Measurements from ENCODE around the gene CCL11. TPM values are rescaled to one million over a fixed set of nuclear protein-coding genes. Genes with fewer than 3 reads are reported as not detected.
A peak's percentile ranks its signal among the peaks of the same experiment; 100 is the strongest.

Gene CCL11
- total and polyA plus RNA-seq, 8 donors: 2.0 to 80.0 (median 3.4) TPM; not detected in 2

DNA sequence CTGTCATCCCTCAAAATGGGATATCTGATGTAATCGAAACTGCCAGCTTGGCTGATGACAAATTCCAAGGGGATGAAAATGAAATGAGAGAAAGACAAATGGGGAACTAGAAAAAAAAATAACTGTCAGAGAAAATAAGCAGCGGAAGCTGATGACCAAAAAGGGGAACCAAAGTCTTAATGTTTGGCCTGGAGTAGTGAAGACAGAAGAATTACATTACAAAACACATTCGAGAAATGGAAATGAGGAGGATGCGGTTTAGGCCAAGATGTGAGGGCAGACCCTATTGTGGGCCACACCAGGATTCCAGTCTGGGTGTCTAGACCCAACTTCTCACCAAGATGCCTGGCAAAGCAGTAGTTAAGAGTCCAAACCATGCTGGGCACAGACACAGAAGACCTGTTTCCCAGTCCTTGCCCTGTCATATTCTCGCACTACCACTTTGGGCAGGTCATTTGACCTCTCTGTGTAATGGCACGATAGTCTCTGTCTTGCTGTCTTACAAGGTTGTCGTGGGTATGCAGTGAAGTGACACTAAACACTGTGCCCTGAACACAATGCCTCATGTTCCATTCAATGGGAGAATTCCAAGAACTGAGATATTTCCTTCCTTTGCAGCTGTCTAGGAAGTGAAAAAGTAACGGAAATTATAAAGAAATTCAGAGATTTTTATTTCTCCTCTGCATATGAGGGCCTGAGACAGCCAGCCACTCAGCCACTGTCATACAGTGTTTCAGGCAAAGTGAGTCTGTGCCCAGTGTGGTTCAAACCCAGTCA lies 42.8 kb upstream of the CCL11 start:
- Histone ChIP-seq H3K9me3 (no peaks in the 10 kb centered on the region), H3K27ac (peak overlapping the region in 3 of 5 donors; percentile 20 to 80 (median 74)), H3K27me3 (no peaks in the 10 kb centered on the region), H3K4me3 (no peak overlapping the region), H3K36me3 (no peaks in the 10 kb centered on the region), H3K4me1 (peaks cover under 1 to 70% (median 18%) of the 10 kb centered on the region in 4 donors)
- intact Hi-C loops (cut with DNase I; ENCODE audit: low total_unique reads): no loop called here
- peak in 1 of 2 donors; percentile 29 for DNase-seq
- no peak for TF ChIP-seq POLR2AphosphoS5 (IDR thresholded peaks at IDR 0.05)
- TF ChIP-seq EP300 (IDR thresholded peaks at IDR 0.05): no peak
- TF ChIP-seq POLR2A (IDR thresholded peaks at IDR 0.05): no peak
- WGBS, 5 donors: 61 to 76% (median 71%) methylated on average over 8 of the region's 8 CpGs

DNA sequence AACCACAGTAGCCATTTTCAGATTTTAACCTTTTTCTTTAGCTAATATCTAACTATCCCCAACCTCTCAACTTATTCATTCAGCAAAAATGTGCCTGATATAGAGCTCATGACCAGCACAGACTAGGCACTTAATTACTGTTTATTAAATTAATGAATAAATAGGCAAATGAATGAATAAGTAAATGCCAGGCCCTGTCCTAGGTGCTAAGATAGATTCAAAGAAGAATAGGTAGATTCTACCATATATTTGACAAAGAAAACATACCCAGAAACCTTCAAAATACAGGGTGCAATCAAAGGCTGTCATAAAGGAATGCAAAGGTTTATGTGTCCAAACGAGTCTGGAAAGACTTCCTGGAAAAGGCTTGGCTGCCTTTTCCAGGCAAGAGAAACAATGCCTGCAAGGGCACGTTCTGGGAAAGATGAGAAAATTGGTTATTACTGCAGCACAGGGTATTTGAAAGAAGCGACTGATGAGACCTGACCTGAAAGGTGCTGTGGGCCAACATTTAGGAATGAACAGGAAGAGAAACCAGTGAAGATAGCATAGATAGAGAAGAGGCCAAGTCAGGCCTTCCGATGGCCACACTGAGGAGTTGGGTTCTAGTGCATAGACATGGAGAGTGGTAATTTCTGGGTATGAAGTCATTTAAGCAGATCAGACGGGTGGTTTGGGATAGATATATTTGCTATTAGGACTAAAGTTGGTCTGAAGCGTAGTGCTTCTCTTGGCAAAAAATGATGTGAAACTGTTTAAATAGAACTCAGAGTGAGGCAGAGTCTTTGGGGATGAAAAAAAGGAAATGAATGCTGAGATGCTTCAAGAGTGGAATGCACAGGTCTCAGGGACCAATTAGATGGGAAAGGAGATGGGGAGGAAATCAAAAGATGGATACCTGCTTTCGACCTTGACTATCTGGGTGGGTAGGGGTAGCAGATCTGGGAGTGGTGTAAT lies 41.9 kb upstream of the CCL11 start:
- Histone ChIP-seq H3K4me1 (peaks cover 10 to 73% (median 20%) of the 10 kb centered on the region in 4 donors), H3K9me3 (no peaks in the 10 kb centered on the region), H3K36me3 (no peaks in the 10 kb centered on the region), H3K4me3 (no peak overlapping the region), H3K27ac (peak overlapping the region in 2 of 5 donors; percentile 74 to 80), H3K27me3 (no peaks in the 10 kb centered on the region)
- no peak for TF ChIP-seq POLR2AphosphoS5 (IDR thresholded peaks at IDR 0.05)
- no peak for TF ChIP-seq EP300 (IDR thresholded peaks at IDR 0.05)
- TF ChIP-seq, protein P1, sequence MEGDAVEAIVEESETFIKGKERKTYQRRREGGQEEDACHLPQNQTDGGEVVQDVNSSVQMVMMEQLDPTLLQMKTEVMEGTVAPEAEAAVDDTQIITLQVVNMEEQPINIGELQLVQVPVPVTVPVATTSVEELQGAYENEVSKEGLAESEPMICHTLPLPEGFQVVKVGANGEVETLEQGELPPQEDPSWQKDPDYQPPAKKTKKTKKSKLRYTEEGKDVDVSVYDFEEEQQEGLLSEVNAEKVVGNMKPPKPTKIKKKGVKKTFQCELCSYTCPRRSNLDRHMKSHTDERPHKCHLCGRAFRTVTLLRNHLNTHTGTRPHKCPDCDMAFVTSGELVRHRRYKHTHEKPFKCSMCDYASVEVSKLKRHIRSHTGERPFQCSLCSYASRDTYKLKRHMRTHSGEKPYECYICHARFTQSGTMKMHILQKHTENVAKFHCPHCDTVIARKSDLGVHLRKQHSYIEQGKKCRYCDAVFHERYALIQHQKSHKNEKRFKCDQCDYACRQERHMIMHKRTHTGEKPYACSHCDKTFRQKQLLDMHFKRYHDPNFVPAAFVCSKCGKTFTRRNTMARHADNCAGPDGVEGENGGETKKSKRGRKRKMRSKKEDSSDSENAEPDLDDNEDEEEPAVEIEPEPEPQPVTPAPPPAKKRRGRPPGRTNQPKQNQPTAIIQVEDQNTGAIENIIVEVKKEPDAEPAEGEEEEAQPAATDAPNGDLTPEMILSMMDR (IDR thresholded peaks at IDR 0.05): no peak
- no peak for TF ChIP-seq POLR2A (IDR thresholded peaks at IDR 0.05)
- intact Hi-C loops (cut with DNase I; ENCODE audit: low total_unique reads): no loop called here
- no peak for DNase-seq
- WGBS, 5 donors: 68 to 74% (median 71%) methylated on average over 7 of the region's 7 CpGs

DNA sequence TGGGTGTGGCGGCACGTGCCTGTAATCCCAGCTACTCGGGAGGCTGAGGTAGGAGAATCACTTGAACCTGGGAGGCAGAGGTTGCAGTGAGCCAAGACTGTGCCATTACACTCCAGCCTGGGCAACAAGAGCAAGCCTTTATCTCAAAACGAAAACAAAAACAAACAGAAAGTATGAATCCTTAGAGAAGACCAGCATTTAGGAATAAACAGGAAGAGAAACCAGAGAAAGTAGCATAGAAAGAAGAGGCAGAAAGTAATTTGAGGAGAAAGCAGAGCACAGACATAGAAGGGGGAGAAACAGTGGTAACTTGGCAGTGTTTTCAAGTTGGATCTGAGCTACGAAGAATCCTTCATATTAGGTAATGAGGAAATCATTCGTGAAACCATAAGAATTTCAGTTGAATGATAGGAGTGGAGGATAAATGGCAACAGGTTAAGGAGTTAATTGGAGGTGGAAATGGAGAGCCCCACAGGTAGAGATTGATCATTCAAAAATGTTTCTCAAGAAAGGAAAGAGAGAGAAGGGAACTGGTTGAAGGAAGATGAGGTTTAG lies 40.1 kb upstream of the CCL11 start:
- WGBS, 5 donors: 61 to 78% (median 73%) methylated on average over 6 of the region's 6 CpGs
- peaks cover 21 to 84% (median 28%) of the 10 kb centered on the region in 4 donors for H3K4me1 ChIP-seq

DNA sequence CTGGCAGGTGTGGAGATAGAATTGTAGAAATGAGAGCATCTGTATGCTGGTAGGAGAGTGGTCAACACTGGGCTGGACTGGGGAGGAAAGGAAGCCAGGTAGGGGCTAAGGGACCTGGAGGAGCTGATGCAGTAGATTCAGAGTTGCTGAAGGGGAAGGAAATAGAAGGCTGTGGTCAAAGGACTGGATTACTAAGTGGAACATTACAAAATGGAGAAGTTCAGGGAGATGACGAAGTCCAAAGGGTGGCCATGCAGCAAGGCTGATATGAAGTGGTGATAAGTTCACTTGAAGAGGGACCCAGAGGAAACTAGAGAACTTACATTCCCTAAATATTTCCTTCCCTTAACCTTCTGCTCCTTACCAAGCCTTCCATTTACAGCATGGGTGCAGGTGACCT lies 39.1 kb upstream of the CCL11 start:
- peaks cover 13 to 84% (median 32%) of the 10 kb centered on the region in 4 donors for H3K4me1 ChIP-seq
- H3K27me3 ChIP-seq: no peaks in the 10 kb centered on the region
- WGBS, 5 donors: 64 to 83% (median 79%) methylated on average over 1 of the region's 1 CpG
- DNase-seq: no peak
- peak overlapping the region in 2 of 5 donors; percentile 28 to 57 for H3K27ac ChIP-seq
- H3K4me3 ChIP-seq: no peak overlapping the region
- no peaks in the 10 kb centered on the region for H3K36me3 ChIP-seq
- no peaks in the 10 kb centered on the region for H3K9me3 ChIP-seq
- intact Hi-C loops (cut with DNase I; ENCODE audit: low total_unique reads): no loop called here
- TF ChIP-seq POLR2AphosphoS5 (IDR thresholded peaks at IDR 0.05): no peak
- TF ChIP-seq EP300 (IDR thresholded peaks at IDR 0.05): no peak
- TF ChIP-seq, protein P1 (IDR thresholded peaks at IDR 0.05): no peak
- TF ChIP-seq POLR2A (IDR thresholded peaks at IDR 0.05): no peak

More for the DNA sequence above, 40.1 kb upstream of the CCL11 start:
- Histone ChIP-seq H3K9me3 (no peaks in the 10 kb centered on the region), H3K4me3 (no peak overlapping the region), H3K36me3 (no peaks in the 10 kb centered on the region), H3K27ac (peak overlapping the region in 2 of 5 donors; percentile 28 to 57), H3K27me3 (no peaks in the 10 kb centered on the region)
- TF ChIP-seq POLR2A (IDR thresholded peaks at IDR 0.05) (no peak), POLR2AphosphoS5 (IDR thresholded peaks at IDR 0.05) (no peak), EP300 (IDR thresholded peaks at IDR 0.05) (no peak)
- TF ChIP-seq, protein P1 (IDR thresholded peaks at IDR 0.05): no peak
- no peak for DNase-seq
- intact Hi-C loops (cut with DNase I; ENCODE audit: low total_unique reads): no loop called here
